BLaER1 treated with 17β-estradiol and CSF1 and Interleukin-3, amounts not matched to agents 10 nM and 100 nM (cell line): ENCODE data around the gene TRIM25.

Experiments used
- H3K27ac ChIP-seq, 11 experiments: shearing (Covaris generic); formaldehyde crosslinking; 2 replicates each; pipeline ENCODE4 v1.8.1; 2022
- H3K27me3 ChIP-seq, 11 experiments: shearing (Covaris generic); formaldehyde crosslinking; 2 replicates each; pipeline ENCODE4 v1.8.1; 2022
- H3K36me3 ChIP-seq, 11 experiments: shearing (Covaris generic); formaldehyde crosslinking; 2 replicates each; pipeline ENCODE4 v1.8.1; 2022
- H3K4me1 ChIP-seq, 10 experiments: shearing (Covaris generic); formaldehyde crosslinking; 2 replicates each; pipeline ENCODE4 v1.8.1; 2022
- H3K4me2 ChIP-seq, 11 experiments: shearing (Covaris generic); formaldehyde crosslinking; 2 replicates each; pipeline ENCODE4 v1.8.1; 2022
- H3K4me3 ChIP-seq, 10 experiments: shearing (Covaris generic); formaldehyde crosslinking; 2 replicates each; pipeline ENCODE4 v1.8.1; 2022
- H3K9ac ChIP-seq, 11 experiments: shearing (Covaris generic); formaldehyde crosslinking; 2 replicates each; pipeline ENCODE4 v1.8.1; 2022
- H3K9me3 ChIP-seq, 11 experiments: shearing (Covaris generic); formaldehyde crosslinking; replicated peaks in 1 of 11; 2 replicates each; pipeline ENCODE4 v1.8.1; 2022
- H4K20me1 ChIP-seq, 11 experiments: shearing (Covaris generic); formaldehyde crosslinking; 2 replicates each; pipeline ENCODE4 v1.8.1; 2022
- Cebpa-rat ChIP-seq, 11 experiments: shearing (Covaris generic); IDR thresholded peaks; 2 replicates each; pipeline ENCODE4 v1.8.1; 2022

TRIM25 gene

GRCh38 chr17:56933151-56933745 is 19.4 kb upstream of the TRIM25 start:
- H3K4me3 ChIP-seq: no peak overlapping the region

GRCh38 chr17:56930739-56931337 is 17.0 kb upstream of the TRIM25 start:
- peaks cover 65 to 95% (median 87%) of the 10 kb centered on the region in 11 experiments for H3K9me3 ChIP-seq
- H3K27me3 ChIP-seq: no peaks in the 10 kb centered on the region
- no peak overlapping the region for H3K9ac ChIP-seq
- H3K4me2 ChIP-seq: no peak overlapping the region
- no peak overlapping the region for H3K27ac ChIP-seq
- H4K20me1 ChIP-seq: no peaks in the 10 kb centered on the region
- no peaks in the 10 kb centered on the region for H3K4me1 ChIP-seq
- no peak for TF ChIP-seq Cebpa-rat (IDR thresholded peaks at IDR 0.05)
- H3K36me3 ChIP-seq: peaks cover 35 to 49% (median 42%) of the 10 kb centered on the region in 11 experiments
- no peak overlapping the region; a peak in 1 of 20 replicates for H3K4me3 ChIP-seq

More at GRCh38 chr17:56933151-56933745, 19.4 kb upstream of the TRIM25 start:
- Histone ChIP-seq H3K9me3 (peaks cover 55 to 77% (median 69%) of the 10 kb centered on the region in 11 experiments), H3K9ac (no peak overlapping the region), H3K4me2 (no peak overlapping the region), H3K36me3 (peaks cover 59 to 73% (median 66%) of the 10 kb centered on the region in 11 experiments), H3K27me3 (no peaks in the 10 kb centered on the region), H3K27ac (no peak overlapping the region), H4K20me1 (no peaks in the 10 kb centered on the region), H3K4me1 (peaks cover 0 to 5% (median 0%) of the 10 kb centered on the region in 10 experiments; a peak in 2 of 20 replicates)
- no peak for TF ChIP-seq Cebpa-rat (IDR thresholded peaks at IDR 0.05)

- Histone ChIP-seq H3K36me3 (peaks cover 21 to 35% (median 28%) of the 10 kb centered on the region in 11 experiments), H3K4me1 (no peaks in the 10 kb centered on the region), H4K20me1 (no peaks in the 10 kb centered on the region), H3K4me2 (no peak overlapping the region), H3K4me3 (no peak overlapping the region; a peak in 1 of 20 replicates), H3K9me3 (peaks cover 73 to 97% (median 89%) of the 10 kb centered on the region in 11 experiments), H3K27ac (no peak overlapping the region), H3K9ac (no peak overlapping the region), H3K27me3 (no peaks in the 10 kb centered on the region)
- no peak for TF ChIP-seq Cebpa-rat (IDR thresholded peaks at IDR 0.05)
Observed at GRCh38 chr17:56929362-56929969, 15.6 kb upstream of the TRIM25 start.

DNA sequence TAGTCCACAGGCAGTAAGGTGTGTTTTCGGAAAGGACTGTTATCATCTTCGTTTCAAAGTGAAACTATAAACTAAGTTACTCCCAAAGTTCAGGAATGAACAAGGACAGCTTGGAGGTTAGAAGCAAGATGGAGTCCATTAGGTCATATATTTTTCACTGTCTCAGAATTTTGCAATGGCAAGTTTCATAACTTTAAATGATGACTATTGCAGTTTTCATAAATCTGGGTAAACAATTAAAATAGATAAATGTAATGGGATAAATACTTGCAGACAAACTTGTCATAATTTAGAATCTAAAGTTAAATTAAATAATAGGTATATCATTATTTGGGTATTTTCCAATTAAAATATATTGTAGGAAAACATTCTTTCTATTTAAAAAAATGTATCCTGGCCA is 14.7 kb upstream of the TRIM25 start:
- no peak overlapping the region for H3K4me2 ChIP-seq
- H3K9ac ChIP-seq: no peak overlapping the region
- no peaks in the 10 kb centered on the region for H3K4me1 ChIP-seq
- TF ChIP-seq Cebpa-rat (IDR thresholded peaks at IDR 0.05): no peak
- peaks cover 13 to 26% (median 19%) of the 10 kb centered on the region in 11 experiments; a peak in 19 of 22 replicates for H3K36me3 ChIP-seq
- H3K4me3 ChIP-seq: 0 out of 20 replicates have a peak overlapping the region, but pooled peaks of 1 of the 10 experiments have one; percentile 20
- no peaks in the 10 kb centered on the region for H4K20me1 ChIP-seq
- no peak overlapping the region for H3K27ac ChIP-seq
- no peaks in the 10 kb centered on the region for H3K27me3 ChIP-seq
- peaks cover 76 to 97% (median 84%) of the 10 kb centered on the region in 11 experiments for H3K9me3 ChIP-seq

GRCh38 chr17:56926704-56927103 is 12.9 kb upstream of the TRIM25 start:
- H3K4me1 ChIP-seq: no peaks in the 10 kb centered on the region
- H3K36me3 ChIP-seq: peaks cover 0 to 8% (median 2%) of the 10 kb centered on the region in 11 experiments; a peak in 11 of 22 replicates
- TF ChIP-seq Cebpa-rat (IDR thresholded peaks at IDR 0.05): no peak
- peaks cover 57 to 83% (median 69%) of the 10 kb centered on the region in 11 experiments for H3K9me3 ChIP-seq
- no peak overlapping the region for H3K4me3 ChIP-seq
- H3K27ac ChIP-seq: no peak overlapping the region
- H4K20me1 ChIP-seq: no peaks in the 10 kb centered on the region
- no peaks in the 10 kb centered on the region for H3K27me3 ChIP-seq
- H3K9ac ChIP-seq: no peak overlapping the region
- H3K4me2 ChIP-seq: no peak overlapping the region

GRCh38 chr17:56926270-56926669 is 12.4 kb upstream of the TRIM25 start:
- no peaks in the 10 kb centered on the region for H4K20me1 ChIP-seq
- peaks cover 0 to 5% (median 0%) of the 10 kb centered on the region in 11 experiments; a peak in 2 of 22 replicates for H3K36me3 ChIP-seq
- H3K4me3 ChIP-seq: no peak overlapping the region
- no peak overlapping the region for H3K27ac ChIP-seq
- TF ChIP-seq Cebpa-rat (IDR thresholded peaks at IDR 0.05): no peak
- H3K27me3 ChIP-seq: no peaks in the 10 kb centered on the region
- peaks cover 52 to 79% (median 65%) of the 10 kb centered on the region in 11 experiments for H3K9me3 ChIP-seq
- no peak overlapping the region for H3K4me2 ChIP-seq
- no peak overlapping the region for H3K9ac ChIP-seq
- H3K4me1 ChIP-seq: no peaks in the 10 kb centered on the region

DNA sequence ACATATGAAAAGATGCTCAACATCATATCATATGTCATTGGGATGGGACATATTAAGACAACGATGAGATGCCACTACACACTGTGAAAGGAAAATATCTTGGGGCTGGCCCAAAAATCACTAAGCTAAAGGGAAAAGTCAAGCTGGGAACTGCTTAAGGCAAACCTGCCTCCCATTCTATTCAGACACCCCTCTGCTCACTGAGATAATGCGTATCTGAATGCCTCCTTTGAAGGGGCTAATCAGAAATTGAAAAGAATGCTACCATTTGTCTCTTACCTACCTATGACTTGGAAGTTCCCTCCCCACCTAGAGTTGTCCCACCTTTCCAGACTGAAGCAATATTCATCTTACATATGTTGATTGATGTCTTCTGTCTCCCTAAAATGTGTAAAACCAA is 11.2 kb upstream of the TRIM25 start:
- Histone ChIP-seq H3K9me3 (peaks cover 41 to 67% (median 53%) of the 10 kb centered on the region in 11 experiments), H3K9ac (no peak overlapping the region), H4K20me1 (no peaks in the 10 kb centered on the region), H3K27ac (no peak overlapping the region), H3K27me3 (no peaks in the 10 kb centered on the region), H3K36me3 (0 out of 22 replicates have a peak, but pooled peaks cover 0 to 4% (median 0%) of the 10 kb centered on the region in 11 experiments), H3K4me2 (no peak overlapping the region), H3K4me1 (no peaks in the 10 kb centered on the region), H3K4me3 (no peak overlapping the region)
- no peak for TF ChIP-seq Cebpa-rat (IDR thresholded peaks at IDR 0.05)

- H3K36me3 ChIP-seq: no peaks in the 10 kb centered on the region
- H3K9ac ChIP-seq: no peak overlapping the region
- no peaks in the 10 kb centered on the region for H3K27me3 ChIP-seq
- H4K20me1 ChIP-seq: no peaks in the 10 kb centered on the region
- peak overlapping the region in 1 of 11 experiments; percentile 45; a peak in 2 of 22 replicates for H3K4me2 ChIP-seq
- peaks cover 16 to 40% (median 21%) of the 10 kb centered on the region in 10 experiments for H3K4me1 ChIP-seq
- no peak for TF ChIP-seq Cebpa-rat (IDR thresholded peaks at IDR 0.05)
- peak overlapping the region in 4 of 11 experiments; percentile 49 to 68 (median 55); a peak in 6 of 22 replicates for H3K27ac ChIP-seq
- peaks cover 32 to 54% (median 45%) of the 10 kb centered on the region in 11 experiments for H3K9me3 ChIP-seq
- H3K4me3 ChIP-seq: no peak overlapping the region
Observed at GRCh38 chr17:56919717-56920116, 5.9 kb upstream of the TRIM25 start.

DNA sequence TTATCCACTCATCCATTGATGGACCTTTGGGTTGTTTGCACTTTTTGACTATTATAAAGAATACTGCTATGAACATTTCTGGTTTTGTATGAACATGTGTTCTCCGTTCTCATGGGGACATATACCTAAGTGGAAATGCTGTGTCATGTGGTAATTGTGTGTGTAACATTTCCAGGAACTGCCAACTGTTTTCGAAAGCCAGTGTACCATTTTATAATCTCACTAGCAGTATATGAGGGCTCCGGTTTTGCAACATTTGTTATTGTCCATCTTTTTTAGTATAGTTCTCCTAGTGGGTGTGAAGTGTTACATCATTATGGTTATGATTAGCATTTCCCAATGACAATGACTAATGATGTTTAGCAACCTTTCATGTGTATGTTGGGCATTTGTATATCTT is 5.1 kb upstream of the TRIM25 start:
- H3K27me3 ChIP-seq: no peaks in the 10 kb centered on the region
- peak overlapping the region in 2 of 11 experiments; percentile 20 to 45; a peak in 2 of 22 replicates for H3K4me2 ChIP-seq
- H3K4me3 ChIP-seq: no peak overlapping the region
- no peaks in the 10 kb centered on the region for H4K20me1 ChIP-seq
- peak overlapping the region in 4 of 11 experiments; percentile 16 to 68 (median 55); a peak in 7 of 22 replicates for H3K27ac ChIP-seq
- peak in 1 of 11 experiments; percentile 24; a peak in 2 of 22 replicates for TF ChIP-seq Cebpa-rat (IDR thresholded peaks at IDR 0.05)
- no peak overlapping the region for H3K9ac ChIP-seq
- H3K36me3 ChIP-seq: no peaks in the 10 kb centered on the region
- H3K9me3 ChIP-seq: peaks cover 24 to 46% (median 37%) of the 10 kb centered on the region in 11 experiments
- peaks cover 16 to 40% (median 21%) of the 10 kb centered on the region in 10 experiments for H3K4me1 ChIP-seq
